Spleen (tissue), 13 donors: ENCODE results near the gene OR52E2. TPM values are rescaled to one million over a fixed set of nuclear protein-coding genes. Genes with fewer than 3 reads are reported as not detected.

Source experiments
- DNase-seq: peaks from one replicate; pipeline ENCODE4 v3.0.0-alpha.2; 2020
- H3K27ac ChIP-seq, 8 donors: fragments of 200-600 bp; sonication (generic) in 7 of 8; 1 replicate in 4 of 8; 2 replicates in 4 of 8; pipeline versions ENCODE4 v1.5.0 to v1.8.0; 2016 to 2021; ENCODE audit warnings: inconsistent platforms in 4 of 8, mild to moderate bottlenecking in 4 of 8, moderate library complexity in 1 of 8
- H3K27me3 ChIP-seq, 7 donors: fragments of 200-600 bp; sonication (generic) in 6 of 7; replicated peaks in 1 of 7; 1 replicate in 4 of 7; 2 replicates in 3 of 7; pipeline versions ENCODE4 v1.5.0 to v1.8.0; 2016 to 2021; ENCODE audit warnings: inconsistent platforms in 3 of 7, mild to moderate bottlenecking in 1 of 7
- H3K36me3 ChIP-seq, 6 donors: fragments of 200-600 bp; sonication (generic) in 5 of 6; 1 replicate in 4 of 6; 2 replicates in 2 of 6; pipeline versions ENCODE4 v1.5.0 to v1.8.0; 2016 to 2021; ENCODE audit warnings: inconsistent platforms in 2 of 6
- H3K4me1 ChIP-seq, 6 donors: fragments of 200-600 bp; sonication (generic) in 5 of 6; 1 replicate in 3 of 6; 2 replicates in 3 of 6; pipeline versions ENCODE4 v1.5.0 to v1.8.0; 2016 to 2021; ENCODE audit warnings: inconsistent platforms in 3 of 6
- H3K4me3 ChIP-seq, 8 donors: fragments of 200-600 bp; sonication (generic) in 7 of 8; 1 replicate in 4 of 8; 2 replicates in 4 of 8; pipeline versions ENCODE4 v1.5.0 to v1.8.0; 2016 to 2021; ENCODE audit warnings: inconsistent platforms in 4 of 8, mild to moderate bottlenecking in 4 of 8, moderate library complexity in 2 of 8
- H3K9me3 ChIP-seq, 8 donors: fragments of 200-600 bp; sonication (generic) in 7 of 8; 1 replicate in 4 of 8; 2 replicates in 4 of 8; pipeline versions ENCODE4 v1.5.0 to v1.8.0; 2016 to 2021; ENCODE audit warnings: inconsistent platforms in 4 of 8
- POLR2A ChIP-seq, 3 donors: fragments of 450-650 bp; IDR thresholded peaks; one replicate each; pipeline ENCODE4 v1.5.1; 2017; ENCODE audit warnings: antibody characterized with exemption in 3 of 3, mild to moderate bottlenecking in 1 of 3
- POLR2AphosphoS5 ChIP-seq, 3 donors: sonication (generic); formaldehyde crosslinking; IDR thresholded peaks; one replicate each; pipeline ENCODE4 v1.5.1; 2017; ENCODE audit warnings: antibody characterized with exemption in 3 of 3
- WGBS, 5 donors: extraction: QIAGEN DNeasy Blood & Tissue Kit in 3 of 5; methylation state at CpG; one replicate each; pipeline versions ENCODE4 v1.1.5 to v1.1.7; 2013 to 2018; 5-methylcytosine and 5-hydroxymethylcytosine counted together
- intact Hi-C: fragments of 100-400 bp; cut with DNase I; formaldehyde crosslinking; loops from one replicate; pipeline ENCODE4 v1.15.0; 2023; ENCODE audit warnings: low total_unique reads
- long read RNA-seq, 2 donors: transcript quantifications; one replicate each; lab custom pipeline, GENCODE V29; 2026
- polyA plus RNA-seq, 3 donors: library from polyadenylated mRNA; stranded (reverse); fragments of 200-250 nt; gene quantifications; one replicate each; pipeline ENCODE4 v1.2.1, GENCODE V29; 2013
- total RNA-seq, 7 donors: library from RNA; depleted of rRNA in 3 of 7; stranded (reverse); fragments of >200 nt in 3 of 7; fragmentation: NEBNext Ultra II Directional in 4 of 7; extraction: Animal tissue kit (Norgen Biotek cat#: 25700) in 4 of 7; gene quantifications; one replicate each; pipeline versions ENCODE4 v1.1.0 to v1.2.1, GENCODE V29; 2016 to 2021
- TF ChIP-seq, protein P1 (sequence below), 11 experiments: fragments of 200-600 bp in 7 of 11; fragments of 450-650 bp in 4 of 11; sonication (generic) in 4 of 11; IDR thresholded peaks in 8 of 11; conservative IDR thresholded peaks in 3 of 11; 1 replicate in 7 of 11; 2 replicates in 4 of 11; pipeline versions ENCODE4 v1.4.0 to v1.8.0; 2016 to 2021; ENCODE audit warnings: antibody characterized with exemption in 11 of 11, inconsistent platforms in 4 of 11, mild to moderate bottlenecking in 1 of 11
- donor health status: healthy with polysubstance abuse.
- donor health status: DM: no; HTN: no; CAD: no; lungs with moderate emphysema.
- donor health status: DM: no; HTN: no; CAD: no.
- donor health status: Bipolar disorder and iron deficiency.
- donor health status: healthy.
- donor health status: DM: no; HTN: no; CAD: no.
- donor health status: DM: yes; HTN: yes; CAD: no.

Gene OR52E2
- total RNA-seq (not detected), polyA plus RNA-seq (not detected)
- long read RNA-seq, donor 1, result 0 reads
- long read RNA-seq, donor 2, result 0 reads

DNA sequence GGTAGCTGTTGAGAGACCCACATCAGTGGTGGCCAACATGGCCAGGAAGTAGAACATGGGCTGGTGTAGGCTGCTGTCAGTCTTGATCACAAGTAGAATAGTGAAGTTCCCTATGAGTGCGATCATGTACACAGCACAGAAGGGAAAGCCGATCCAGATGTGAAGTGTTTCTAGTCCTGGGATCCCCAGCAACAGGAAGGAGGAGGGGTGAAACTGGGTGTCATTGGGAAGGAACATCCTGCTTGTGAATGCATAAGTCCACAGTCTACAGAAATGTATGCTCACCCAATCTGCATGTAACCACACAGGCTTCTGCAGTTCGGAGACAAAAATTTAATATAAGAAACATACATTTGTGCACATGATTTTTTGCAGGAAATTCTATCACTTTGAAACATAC lies at the start of gene OR52E2:
Gene OR52E2 (minus strand): TSS at position 237 of the 400 bp plus-strand sequence. CDS start 0 bp downstream, at position 237.
- H3K27ac ChIP-seq, result no peak within 1 kb of the TSS
- no peaks in the 10 kb centered on the region for H3K4me1 ChIP-seq
- no peaks in the 10 kb centered on the region for H3K9me3 ChIP-seq
- intact Hi-C loops, result no loop called here
- no peaks in the 10 kb centered on the region for H3K36me3 ChIP-seq
- TF ChIP-seq POLR2AphosphoS5 (IDR thresholded peaks at IDR 0.05) (no peak), POLR2A (IDR thresholded peaks at IDR 0.05) (no peak)
- TF ChIP-seq, protein P1, sequence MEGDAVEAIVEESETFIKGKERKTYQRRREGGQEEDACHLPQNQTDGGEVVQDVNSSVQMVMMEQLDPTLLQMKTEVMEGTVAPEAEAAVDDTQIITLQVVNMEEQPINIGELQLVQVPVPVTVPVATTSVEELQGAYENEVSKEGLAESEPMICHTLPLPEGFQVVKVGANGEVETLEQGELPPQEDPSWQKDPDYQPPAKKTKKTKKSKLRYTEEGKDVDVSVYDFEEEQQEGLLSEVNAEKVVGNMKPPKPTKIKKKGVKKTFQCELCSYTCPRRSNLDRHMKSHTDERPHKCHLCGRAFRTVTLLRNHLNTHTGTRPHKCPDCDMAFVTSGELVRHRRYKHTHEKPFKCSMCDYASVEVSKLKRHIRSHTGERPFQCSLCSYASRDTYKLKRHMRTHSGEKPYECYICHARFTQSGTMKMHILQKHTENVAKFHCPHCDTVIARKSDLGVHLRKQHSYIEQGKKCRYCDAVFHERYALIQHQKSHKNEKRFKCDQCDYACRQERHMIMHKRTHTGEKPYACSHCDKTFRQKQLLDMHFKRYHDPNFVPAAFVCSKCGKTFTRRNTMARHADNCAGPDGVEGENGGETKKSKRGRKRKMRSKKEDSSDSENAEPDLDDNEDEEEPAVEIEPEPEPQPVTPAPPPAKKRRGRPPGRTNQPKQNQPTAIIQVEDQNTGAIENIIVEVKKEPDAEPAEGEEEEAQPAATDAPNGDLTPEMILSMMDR (IDR thresholded peaks at IDR 0.05 in 8 of 11, conservative IDR thresholded peaks at IDR 0.05 in 3 of 11), result no peak
- H3K27me3 ChIP-seq, result no peaks in the 10 kb centered on the region
- H3K4me3 ChIP-seq, result no peak within 1 kb of the TSS
- WGBS, 5 donors, result 84 to 94% (median 87%) methylated on average over 3 of the region's 3 CpGs
- no peak for DNase-seq

DNA sequence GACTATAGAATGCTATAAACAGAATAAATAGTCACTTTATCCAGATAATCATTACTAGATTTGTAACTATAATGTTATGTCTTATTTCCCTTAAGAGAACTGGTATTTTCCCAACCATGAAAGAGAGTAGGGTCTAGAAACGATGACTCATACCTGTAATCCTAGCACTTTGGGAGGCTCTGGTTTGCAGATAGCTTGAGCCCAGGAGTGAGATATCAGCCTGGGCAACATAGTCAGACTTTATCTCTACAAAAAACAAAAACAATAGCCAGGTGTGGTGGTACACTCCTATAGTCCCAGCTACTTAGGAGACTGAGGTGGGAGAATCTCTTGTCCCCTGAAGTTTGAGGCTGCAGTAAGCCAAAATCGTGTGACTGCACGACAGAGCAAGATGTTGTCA lies 47.9 kb upstream of the OR52E2 start:
- H3K27ac ChIP-seq, result no peak overlapping the region
- DNase-seq, result no peak
- TF ChIP-seq POLR2AphosphoS5 (IDR thresholded peaks at IDR 0.05), result no peak
- TF ChIP-seq, protein P1 (IDR thresholded peaks at IDR 0.05 in 8 of 11, conservative IDR thresholded peaks at IDR 0.05 in 3 of 11), result no peak
- no peak for TF ChIP-seq POLR2A (IDR thresholded peaks at IDR 0.05)
- intact Hi-C loops, result no loop called here
- H3K27me3 ChIP-seq, result no peaks in the 10 kb centered on the region
- H3K36me3 ChIP-seq, result no peaks in the 10 kb centered on the region
- no peaks in the 10 kb centered on the region for H3K4me1 ChIP-seq
- 55 to 76% (median 65%) methylated on average over 3 of the region's 3 CpGs for WGBS, 5 donors
- H3K4me3 ChIP-seq, result no peak overlapping the region
- no peaks in the 10 kb centered on the region for H3K9me3 ChIP-seq

DNA sequence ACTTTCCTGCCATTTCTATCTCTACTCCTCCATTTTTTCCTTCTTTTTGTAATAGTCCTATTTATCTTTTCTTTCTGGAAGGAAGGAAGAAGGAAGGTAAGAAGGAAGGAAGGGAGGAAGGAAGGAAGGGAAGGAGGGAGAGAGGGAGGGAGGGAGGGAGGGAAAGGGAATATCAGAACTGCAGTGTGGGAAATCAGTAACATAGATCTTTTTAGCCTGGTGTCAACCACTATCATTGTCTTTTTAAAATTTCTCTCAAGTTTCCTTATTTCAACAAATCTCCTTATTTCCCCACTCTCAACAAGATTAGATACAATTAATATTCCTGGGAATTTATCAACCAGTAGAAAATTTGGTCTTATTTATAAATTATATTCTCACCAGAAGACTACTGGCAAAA lies 43.6 kb upstream of the OR52E2 start:
- Histone ChIP-seq H3K4me1 (no peaks in the 10 kb centered on the region), H3K4me3 (no peak overlapping the region), H3K36me3 (no peaks in the 10 kb centered on the region), H3K27ac (no peak overlapping the region), H3K27me3 (no peaks in the 10 kb centered on the region), H3K9me3 (no peaks in the 10 kb centered on the region)
- no peak for DNase-seq
- TF ChIP-seq, protein P1 (IDR thresholded peaks at IDR 0.05 in 8 of 11, conservative IDR thresholded peaks at IDR 0.05 in 3 of 11), result no peak
- no peak for TF ChIP-seq POLR2A (IDR thresholded peaks at IDR 0.05)
- no peak for TF ChIP-seq POLR2AphosphoS5 (IDR thresholded peaks at IDR 0.05)
- intact Hi-C loops, result no loop called here

DNA sequence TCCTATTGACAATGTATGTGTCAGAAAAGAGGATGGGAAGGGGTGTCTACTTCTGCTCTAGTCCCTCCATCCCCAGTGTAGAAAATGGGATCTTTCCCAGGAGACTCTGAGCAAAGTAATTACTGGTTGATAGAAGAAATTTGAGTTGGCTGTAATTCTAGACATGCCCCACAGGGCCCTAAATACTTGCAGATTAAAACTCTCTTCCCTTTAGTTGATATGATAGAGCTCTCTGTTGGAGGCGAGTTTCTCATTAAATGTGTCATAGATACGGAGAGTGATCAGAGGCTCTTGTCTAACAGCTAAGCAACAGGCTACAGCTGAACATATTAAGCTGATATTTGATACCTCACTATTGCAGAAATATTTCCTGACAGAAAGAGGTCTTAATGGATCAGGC lies 42.8 kb upstream of the OR52E2 start:
- H3K4me1 ChIP-seq, result no peaks in the 10 kb centered on the region
- 59 to 87% (median 75%) methylated on average over 2 of the region's 2 CpGs for WGBS, 5 donors
- no peaks in the 10 kb centered on the region for H3K36me3 ChIP-seq
- H3K4me3 ChIP-seq, result no peak overlapping the region
- intact Hi-C loops, result no loop called here
- no peaks in the 10 kb centered on the region for H3K27me3 ChIP-seq
- no peak for DNase-seq
- TF ChIP-seq POLR2AphosphoS5 (IDR thresholded peaks at IDR 0.05), result no peak
- TF ChIP-seq, protein P1 (IDR thresholded peaks at IDR 0.05 in 8 of 11, conservative IDR thresholded peaks at IDR 0.05 in 3 of 11), result no peak
- no peak for TF ChIP-seq POLR2A (IDR thresholded peaks at IDR 0.05)
- H3K9me3 ChIP-seq, result no peaks in the 10 kb centered on the region
- H3K27ac ChIP-seq, result no peak overlapping the region
